Coronary artery (tissue), 2 donors: ENCODE results near the gene UROC1.

ENCODE experiments used
- DNase-seq: peaks from one replicate; pipeline ENCODE4 v3.0.0-alpha.2; 2017; ENCODE audit warnings: low spot score
- H3K27ac ChIP-seq, 2 donors: fragments of 200-600 bp; sonication (generic); one replicate each; pipeline ENCODE4 v1.5.1; 2016 to 2019
- H3K4me3 ChIP-seq: fragments of 200-600 bp; sonication (generic); 2 replicates; pipeline ENCODE4 v1.5.1; 2016; ENCODE audit warnings: mild to moderate bottlenecking, moderate library complexity
- CTCF ChIP-seq: fragments of 200-600 bp; sonication (generic); IDR thresholded peaks from one replicate; pipeline ENCODE4 v1.5.1; 2019; ENCODE audit warnings: antibody characterized with exemption

Gene UROC1

DNA sequence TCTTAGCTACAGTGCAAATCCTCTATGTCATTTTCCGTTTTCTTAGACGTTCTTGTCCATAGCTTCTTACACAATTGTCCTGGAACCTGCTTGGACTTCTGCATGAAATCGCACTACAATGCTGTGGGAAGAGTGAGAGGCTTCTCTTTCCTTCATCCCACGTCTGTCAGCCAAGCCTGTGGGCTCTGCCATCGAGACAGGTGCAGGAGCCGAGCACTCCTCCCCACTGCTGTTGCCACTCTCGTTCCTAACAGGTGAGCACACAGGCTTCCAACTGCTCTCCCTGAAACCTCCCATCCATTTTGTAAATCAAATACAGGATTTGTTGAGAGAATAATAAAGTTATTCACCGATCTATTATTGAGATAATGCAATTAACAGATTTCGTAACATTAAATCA lies 65.4 kb downstream of the UROC1 start:
- H3K4me3 ChIP-seq, result no peak overlapping the region
- TF ChIP-seq CTCF, result no peak
- DNase-seq, result no peak
- no peak overlapping the region for H3K27ac ChIP-seq

GRCh38 chr3:126451511-126451910 lies 66.1 kb downstream of the UROC1 start:
- DNase-seq, result no peak
- H3K4me3 ChIP-seq, result no peak overlapping the region
- no peak overlapping the region for H3K27ac ChIP-seq
- no peak for TF ChIP-seq CTCF

GRCh38 chr3:126450744-126451143 lies 66.8 kb downstream of the UROC1 start:
- DNase-seq, result no peak
- no peak overlapping the region for H3K27ac ChIP-seq
- no peak for TF ChIP-seq CTCF
- H3K4me3 ChIP-seq, result no peak overlapping the region

- no peak for TF ChIP-seq CTCF
- no peak overlapping the region for H3K27ac ChIP-seq
- H3K4me3 ChIP-seq, result no peak overlapping the region
- no peak for DNase-seq
These were observed 67.4 kb downstream of the UROC1 start for GRCh38 chr3:126450219-126450618.

DNA sequence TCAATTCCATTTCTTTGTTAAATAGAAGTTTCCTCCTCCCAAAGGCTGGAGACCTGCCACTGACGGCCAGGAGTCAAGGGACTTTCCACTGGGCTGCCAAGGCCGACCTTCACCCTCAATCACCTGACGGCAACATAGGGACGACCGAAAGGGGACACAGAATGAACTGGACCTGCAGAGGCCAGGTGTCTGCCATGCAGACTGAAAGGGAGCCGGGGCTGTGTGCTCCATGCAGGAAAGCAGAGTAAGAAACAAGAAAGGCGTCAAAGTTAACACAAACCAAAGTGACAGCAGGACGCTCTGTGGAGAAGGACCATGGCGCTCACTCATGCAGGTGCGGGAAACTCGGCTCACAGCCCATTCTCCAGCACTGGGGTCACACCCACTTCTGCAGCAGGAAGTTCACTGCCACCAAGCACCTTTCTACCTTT lies 67.9 kb downstream of the UROC1 start:
- TF ChIP-seq CTCF, result no peak
- no peak overlapping the region for H3K27ac ChIP-seq
- no peak overlapping the region for H3K4me3 ChIP-seq
- DNase-seq, result no peak

DNA sequence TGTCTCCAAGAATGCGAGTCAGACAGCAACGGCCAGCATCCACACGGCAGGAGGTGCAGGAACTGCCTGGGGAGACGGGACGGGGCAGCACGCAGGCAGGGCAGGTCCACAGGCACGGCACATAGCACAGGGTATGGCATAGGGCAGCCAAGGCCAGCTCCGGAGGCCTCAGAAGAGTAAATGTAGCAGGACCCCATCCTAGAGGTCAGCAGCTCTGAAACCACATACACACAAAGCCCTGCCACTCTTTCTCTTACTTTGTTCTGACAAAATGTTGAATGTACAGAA lies 68.7 kb downstream of the UROC1 start:
- no peak overlapping the region for H3K4me3 ChIP-seq
- TF ChIP-seq CTCF, result no peak
- DNase-seq, result no peak

DNA sequence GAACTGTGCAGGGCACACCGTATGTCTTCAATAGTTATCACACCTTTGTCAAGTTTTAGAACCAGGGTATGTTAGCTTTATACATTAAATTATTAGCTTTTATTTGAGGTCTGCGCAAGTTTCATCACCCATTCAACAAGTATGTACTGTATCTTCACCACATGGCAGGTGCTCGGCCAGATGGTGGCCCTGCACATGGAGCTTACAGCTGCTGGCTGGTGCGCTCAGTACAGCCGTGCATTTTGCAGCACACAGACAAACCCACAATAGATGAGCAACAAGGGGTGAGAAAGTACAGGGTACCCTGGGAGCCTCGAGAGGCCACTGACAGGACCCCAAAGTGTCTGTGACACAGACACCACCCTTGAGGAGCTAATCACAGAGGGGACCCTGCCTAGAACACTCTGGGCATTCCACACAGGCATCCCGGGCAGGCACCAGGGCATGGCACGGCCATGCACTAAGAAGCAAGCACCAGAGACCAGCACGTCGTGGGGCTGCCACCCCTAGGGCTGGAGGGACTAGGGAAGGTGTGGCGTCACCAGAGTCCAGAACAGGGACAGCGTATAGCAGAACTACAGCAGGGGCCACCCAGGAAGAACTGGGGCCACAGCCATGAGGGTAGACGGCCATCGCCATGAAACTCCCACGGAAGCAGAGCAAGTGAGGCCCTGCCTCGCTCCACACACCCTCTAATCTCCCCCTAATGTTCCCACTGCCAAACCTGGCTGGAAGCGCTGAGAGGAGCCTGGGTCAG lies 69.3 kb downstream of the UROC1 start:
- DNase-seq, result no peak
- no peak overlapping the region for H3K27ac ChIP-seq
- TF ChIP-seq CTCF, result no peak
- no peak overlapping the region for H3K4me3 ChIP-seq

More for the DNA sequence above, 68.7 kb downstream of the UROC1 start:
- no peak overlapping the region for H3K27ac ChIP-seq
